HUES48 (cell line): Measurements from ENCODE around the gene ERH.

Experiments
- H3K27ac ChIP-seq: one replicate; pipeline ENCODE4 v1.7.0; 2013; ENCODE audit warnings: low read depth, low read length, inconsistent platforms
- H3K27me3 ChIP-seq: 2 replicates; pipeline ENCODE4 v1.6.1; 2013; ENCODE audit warnings: mild to moderate bottlenecking, low read length; ENCODE audit not compliant: control insufficient read depth, insufficient read depth
- H3K36me3 ChIP-seq: 2 replicates; pipeline ENCODE4 v1.6.1; 2013; ENCODE audit warnings: low read length; ENCODE audit not compliant: control insufficient read depth, insufficient read depth
- H3K4me1 ChIP-seq: 2 replicates; pipeline ENCODE4 v1.6.1; 2013; ENCODE audit warnings: mild to moderate bottlenecking, low read length; ENCODE audit not compliant: control insufficient read depth, insufficient read depth
- H3K4me3 ChIP-seq: 2 replicates; pipeline ENCODE4 v1.5.1; 2013; ENCODE audit warnings: mild to moderate bottlenecking, low read depth, low read length
- H3K9ac ChIP-seq: 2 replicates; pipeline ENCODE4 v1.6.1; 2013; ENCODE audit warnings: mild to moderate bottlenecking, low read depth, low read length, moderate library complexity
- H3K9me3 ChIP-seq: 2 replicates; pipeline ENCODE4 v1.6.1; 2013; ENCODE audit warnings: low read length; ENCODE audit not compliant: control insufficient read depth, insufficient read depth

The ERH gene

GRCh38 chr14:69398053-69398817 is at the start of gene ERH, which contains the start of gene SLC39A9:
Gene ERH, minus strand, starts transcription at chr14:69398299. Its CDS starts 66 bp downstream, at chr14:69398233.
Gene SLC39A9, plus strand, starts transcription at chr14:69398692. Its CDS starts 678 bp downstream, at chr14:69399370.
- Histone ChIP-seq H3K9me3 (no peaks in the 10 kb centered on the region), H3K36me3 (peaks cover 35% of the 10 kb centered on the region), H3K9ac (peak within 1 kb of the TSS; percentile 94), H3K4me3 (peak within 1 kb of the TSS; percentile 95), H3K4me1 (peaks cover 15% of the 10 kb centered on the region), H3K27ac (peak within 1 kb of the TSS; percentile 95), H3K27me3 (no peaks in the 10 kb centered on the region)

GRCh38 chr14:69443296-69443805 is 45.3 kb upstream of the ERH start:
- H3K27me3 ChIP-seq, result no peaks in the 10 kb centered on the region
- no peaks in the 10 kb centered on the region for H3K4me1 ChIP-seq
- H3K36me3 ChIP-seq, result peaks cover 13% of the 10 kb centered on the region
- no peak overlapping the region for H3K9ac ChIP-seq
- H3K9me3 ChIP-seq, result no peaks in the 10 kb centered on the region
- no peak overlapping the region for H3K27ac ChIP-seq
- H3K4me3 ChIP-seq, result no peak overlapping the region

- no peak overlapping the region; the same call in 1 of the 2 replicates for H3K9ac ChIP-seq
- H3K4me3 ChIP-seq, result no peak overlapping the region
- no peaks in the 10 kb centered on the region for H3K27me3 ChIP-seq
- no peaks in the 10 kb centered on the region for H3K9me3 ChIP-seq
- H3K27ac ChIP-seq, result no peak overlapping the region
- no peaks in the 10 kb centered on the region for H3K4me1 ChIP-seq
- H3K36me3 ChIP-seq, result peaks cover 13% of the 10 kb centered on the region
These were observed 43.8 kb upstream of the ERH start for GRCh38 chr14:69441948-69442347.

GRCh38 chr14:69439521-69440270 is 41.6 kb upstream of the ERH start:
- no peak overlapping the region for H3K27ac ChIP-seq
- peaks cover 13% of the 10 kb centered on the region for H3K36me3 ChIP-seq
- no peaks in the 10 kb centered on the region for H3K27me3 ChIP-seq
- no peak overlapping the region for H3K4me3 ChIP-seq
- no peaks in the 10 kb centered on the region for H3K9me3 ChIP-seq
- no peaks in the 10 kb centered on the region; the same call in 1 of the 2 replicates for H3K4me1 ChIP-seq
- H3K9ac ChIP-seq, result no peak overlapping the region

- H3K27me3 ChIP-seq, result no peaks in the 10 kb centered on the region
- H3K27ac ChIP-seq, result no peak overlapping the region
- H3K4me1 ChIP-seq, result no peaks in the 10 kb centered on the region; the same call in 1 of the 2 replicates
- no peaks in the 10 kb centered on the region for H3K9me3 ChIP-seq
- peaks cover 4% of the 10 kb centered on the region; the same call in 1 of the 2 replicates for H3K36me3 ChIP-seq
- H3K9ac ChIP-seq, result no peak overlapping the region
- no peak overlapping the region for H3K4me3 ChIP-seq
These were observed 34.3 kb upstream of the ERH start for GRCh38 chr14:69432364-69432763.

GRCh38 chr14:69430306-69430939 is 32.3 kb upstream of the ERH start:
- Histone ChIP-seq H3K36me3 (peaks cover 22% of the 10 kb centered on the region; the same call in 1 of the 2 replicates), H3K4me1 (no peaks in the 10 kb centered on the region), H3K9me3 (no peaks in the 10 kb centered on the region)

GRCh38 chr14:69429643-69430042 is 31.5 kb upstream of the ERH start:
- Histone ChIP-seq H3K36me3 (peaks cover 28% of the 10 kb centered on the region; the same call in 1 of the 2 replicates), H3K27me3 (no peaks in the 10 kb centered on the region), H3K9me3 (no peaks in the 10 kb centered on the region), H3K4me1 (no peaks in the 10 kb centered on the region), H3K9ac (no peak overlapping the region), H3K4me3 (no peak overlapping the region), H3K27ac (no peak overlapping the region)

More at GRCh38 chr14:69430306-69430939, 32.3 kb upstream of the ERH start:
- no peaks in the 10 kb centered on the region for H3K27me3 ChIP-seq
- no peak overlapping the region for H3K4me3 ChIP-seq
- H3K9ac ChIP-seq, result no peak overlapping the region
- H3K27ac ChIP-seq, result no peak overlapping the region

GRCh38 chr14:69428289-69428998 is 30.3 kb upstream of the ERH start:
- H3K27ac ChIP-seq, result no peak overlapping the region
- H3K9me3 ChIP-seq, result no peaks in the 10 kb centered on the region
- H3K36me3 ChIP-seq, result peaks cover 34% of the 10 kb centered on the region; the same call in 1 of the 2 replicates
- no peak overlapping the region for H3K9ac ChIP-seq
- H3K27me3 ChIP-seq, result no peaks in the 10 kb centered on the region
- no peak overlapping the region for H3K4me3 ChIP-seq
- no peaks in the 10 kb centered on the region for H3K4me1 ChIP-seq

GRCh38 chr14:69427596-69427995 is 29.5 kb upstream of the ERH start:
- Histone ChIP-seq H3K9me3 (no peaks in the 10 kb centered on the region), H3K27me3 (no peaks in the 10 kb centered on the region), H3K4me1 (no peaks in the 10 kb centered on the region), H3K9ac (no peak overlapping the region), H3K4me3 (no peak overlapping the region), H3K27ac (no peak overlapping the region), H3K36me3 (peaks cover 34% of the 10 kb centered on the region; the same call in 1 of the 2 replicates)
